Parathyroid adenoma (tissue), 2 donors: ENCODE data around the gene PBXIP1.

Experiments used
- H2AFZ ChIP-seq: fragments of 300-600 bp; sonication (generic); one replicate; pipeline ENCODE4 v1.7.0; 2017; ENCODE audit warnings: antibody characterized with exemption, mild to moderate bottlenecking
- H3K27ac ChIP-seq: fragments of 300-600 bp; sonication (generic); one replicate; pipeline ENCODE4 v1.7.0; 2017
- H3K27me3 ChIP-seq: fragments of 300-600 bp; sonication (generic); one replicate; pipeline ENCODE4 v1.7.0; 2017; ENCODE audit warnings: low read length; ENCODE audit not compliant: control insufficient read depth, insufficient read depth
- H3K36me3 ChIP-seq: fragments of 300-600 bp; sonication (generic); one replicate; pipeline ENCODE4 v1.7.0; 2017; ENCODE audit warnings: low read length; ENCODE audit not compliant: control insufficient read depth, insufficient read depth
- H3K4me1 ChIP-seq: fragments of 300-600 bp; sonication (generic); one replicate; pipeline ENCODE4 v1.7.0; 2017; ENCODE audit warnings: control low read depth
- H3K4me2 ChIP-seq: fragments of 300-600 bp; sonication (generic); one replicate; pipeline ENCODE4 v1.7.0; 2017; ENCODE audit warnings: low read length
- H3K4me3 ChIP-seq: fragments of 300-600 bp; sonication (generic); one replicate; pipeline ENCODE4 v1.7.0; 2017; ENCODE audit warnings: low read depth, low read length
- H3K79me2 ChIP-seq: fragments of 300-600 bp; sonication (generic); one replicate; pipeline ENCODE4 v1.7.0; 2017; ENCODE audit warnings: control low read depth
- H3K9ac ChIP-seq: fragments of 300-600 bp; sonication (generic); one replicate; pipeline ENCODE4 v1.7.0; 2017; ENCODE audit warnings: mild to moderate bottlenecking
- H3K9me3 ChIP-seq: fragments of 300-600 bp; sonication (generic); one replicate; pipeline ENCODE4 v1.7.0; 2017; ENCODE audit warnings: low read length; ENCODE audit not compliant: control insufficient read depth
- CTCF ChIP-seq: fragments of 300-600 bp; sonication (generic); IDR thresholded peaks from one replicate; pipeline ENCODE4 v1.7.0; 2017; ENCODE audit warnings: antibody characterized with exemption, mild to moderate bottlenecking
- donor health status: primary hyperparathyroidism.

Gene PBXIP1

DNA sequence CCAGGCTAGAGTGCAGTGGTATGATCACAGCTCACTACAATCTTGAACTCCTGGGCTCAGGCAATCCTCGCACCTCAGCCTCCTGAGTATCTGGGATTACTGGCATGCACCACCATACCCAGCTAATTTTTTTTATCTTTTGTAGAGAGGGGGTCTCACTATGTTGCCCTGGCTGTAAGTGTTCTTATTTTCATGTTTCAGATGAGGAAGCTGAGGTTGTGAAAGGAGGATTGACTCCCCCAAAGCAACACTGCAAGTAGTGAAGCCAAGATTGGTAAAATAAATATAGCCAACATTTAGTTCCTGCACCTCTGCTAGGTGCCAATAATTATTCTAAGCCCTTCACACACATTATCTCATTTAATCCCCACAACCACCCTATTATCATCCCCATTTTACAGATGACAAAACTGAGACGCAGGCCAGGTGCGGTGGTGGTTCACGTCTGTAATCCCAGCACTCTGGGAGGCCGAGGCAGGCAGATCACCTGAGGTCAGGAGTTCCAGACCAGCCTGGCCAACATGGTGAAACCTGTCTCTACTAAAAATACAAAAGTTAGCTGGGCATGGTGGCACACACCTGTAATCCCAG, 21.4 kb downstream of the PBXIP1 start:
- H3K4me2 ChIP-seq = no peak overlapping the region
- H3K27ac ChIP-seq = no peak overlapping the region
- TF ChIP-seq CTCF = no peak

DNA sequence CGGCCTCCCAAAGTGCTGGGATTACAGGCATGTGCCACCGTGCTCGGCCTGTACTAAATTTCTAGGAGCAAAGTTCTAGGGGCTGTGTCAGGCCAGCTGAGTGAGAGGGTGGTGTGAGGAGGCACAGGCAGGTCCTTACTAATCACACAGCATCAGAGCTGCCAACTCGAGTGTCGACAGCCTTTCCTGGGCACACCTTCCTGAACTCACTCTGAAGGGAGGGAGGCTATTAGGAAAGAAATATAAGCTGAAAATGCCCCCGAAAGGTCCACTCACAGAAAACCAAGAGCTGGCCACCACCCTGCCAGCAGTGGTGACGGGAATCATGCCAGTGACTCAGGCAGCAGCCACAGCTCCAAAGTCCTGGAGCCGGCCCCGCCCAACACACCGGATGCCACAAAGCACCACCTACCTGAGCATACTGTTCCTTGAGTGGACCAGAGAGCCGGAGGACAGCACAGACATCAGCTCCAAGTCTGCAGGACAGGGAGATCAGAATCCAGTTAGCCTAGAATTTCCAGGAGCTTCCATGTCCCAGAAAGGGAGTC, 23.9 kb downstream of the PBXIP1 start:
- H3K4me2 ChIP-seq = no peak overlapping the region
- H3K9me3 ChIP-seq = no peaks in the 10 kb centered on the region
- no peaks in the 10 kb centered on the region for H3K79me2 ChIP-seq
- TF ChIP-seq CTCF = no peak
- H3K27ac ChIP-seq = no peak overlapping the region
- H3K4me1 ChIP-seq = peaks cover 4% of the 10 kb centered on the region
- no peak overlapping the region for H3K4me3 ChIP-seq
- no peaks in the 10 kb centered on the region for H3K27me3 ChIP-seq
- H2AFZ ChIP-seq = no peak overlapping the region
- no peak overlapping the region for H3K9ac ChIP-seq
- no peaks in the 10 kb centered on the region for H3K36me3 ChIP-seq

More for the DNA sequence above, 21.4 kb downstream of the PBXIP1 start:
- H3K9ac ChIP-seq = no peak overlapping the region
- H3K79me2 ChIP-seq = no peaks in the 10 kb centered on the region
- no peak overlapping the region for H2AFZ ChIP-seq
- no peaks in the 10 kb centered on the region for H3K36me3 ChIP-seq
- no peaks in the 10 kb centered on the region for H3K9me3 ChIP-seq
- peaks cover 11% of the 10 kb centered on the region for H3K4me1 ChIP-seq
- no peak overlapping the region for H3K4me3 ChIP-seq
- H3K27me3 ChIP-seq = no peaks in the 10 kb centered on the region

DNA sequence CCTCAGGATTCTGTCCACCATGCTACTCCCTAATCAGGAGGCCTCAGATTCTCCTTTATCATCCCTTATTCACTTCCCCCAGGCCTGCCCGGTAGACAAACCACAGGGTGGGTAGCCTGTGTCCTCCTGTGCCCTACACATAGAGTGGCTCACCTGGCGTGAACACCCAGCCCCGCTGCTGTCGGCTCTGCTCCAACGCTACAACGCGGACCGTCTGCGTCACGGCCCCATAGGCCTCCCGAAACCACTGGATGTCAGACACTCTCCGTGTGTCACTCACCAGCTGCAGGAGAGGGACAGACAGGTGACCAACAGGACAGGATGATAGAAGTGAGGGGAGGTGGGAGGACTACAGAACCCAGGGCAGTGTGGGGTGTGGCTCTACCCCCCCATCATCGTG, 29.7 kb downstream of the PBXIP1 start:
- H3K9me3 ChIP-seq = no peaks in the 10 kb centered on the region
- no peak overlapping the region for H3K27ac ChIP-seq
- no peak for TF ChIP-seq CTCF
- no peaks in the 10 kb centered on the region for H3K4me1 ChIP-seq
- no peaks in the 10 kb centered on the region for H3K79me2 ChIP-seq
- H3K9ac ChIP-seq = no peak overlapping the region
- no peak overlapping the region for H2AFZ ChIP-seq
- H3K36me3 ChIP-seq = no peaks in the 10 kb centered on the region
- H3K4me3 ChIP-seq = no peak overlapping the region
- no peak overlapping the region for H3K4me2 ChIP-seq
- no peaks in the 10 kb centered on the region for H3K27me3 ChIP-seq

DNA sequence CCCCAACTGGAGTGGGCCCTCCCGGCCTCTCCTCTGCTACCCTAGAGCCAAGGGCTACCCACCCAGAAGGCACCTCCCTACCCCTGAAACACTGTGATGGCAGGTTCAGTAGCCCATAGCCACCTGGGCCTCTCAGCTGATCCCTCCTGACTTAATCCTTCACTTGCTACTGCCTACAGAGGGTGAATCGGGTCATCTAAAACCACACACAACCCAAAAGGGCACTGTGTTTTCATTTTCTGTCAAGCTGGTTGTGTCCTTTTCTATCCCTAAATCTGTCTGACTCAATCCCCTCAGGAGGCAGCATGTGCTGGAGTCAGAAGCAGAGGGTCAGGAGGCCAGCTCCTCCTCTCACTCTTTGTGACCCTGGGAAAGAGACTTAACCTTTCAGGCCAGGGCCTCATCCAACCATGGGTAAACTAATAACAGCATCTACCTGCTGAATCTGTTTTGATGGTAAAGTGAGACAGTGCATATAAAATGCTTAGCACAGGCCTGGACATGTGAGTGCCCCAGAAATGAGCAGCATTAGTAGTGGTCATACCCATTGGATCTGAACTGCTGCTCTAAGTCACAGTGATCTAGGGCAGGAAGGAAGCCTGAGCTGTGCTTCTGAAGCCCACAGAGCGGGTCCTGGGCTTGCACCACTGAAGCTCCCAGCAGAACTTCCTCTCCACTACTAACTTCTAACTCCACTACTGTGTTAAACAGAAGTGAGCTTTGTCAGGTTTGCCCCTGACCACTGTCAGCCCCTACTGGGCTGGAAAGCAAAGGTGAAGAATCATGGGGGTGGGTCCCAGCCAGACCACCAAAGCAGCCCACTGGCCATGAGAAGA, 30.3 kb downstream of the PBXIP1 start:
- H3K27ac ChIP-seq = no peak overlapping the region
- no peak for TF ChIP-seq CTCF
- H3K9ac ChIP-seq = no peak overlapping the region
- H3K4me3 ChIP-seq = no peak overlapping the region
- H3K4me2 ChIP-seq = no peak overlapping the region
- no peaks in the 10 kb centered on the region for H3K79me2 ChIP-seq
- no peaks in the 10 kb centered on the region for H3K27me3 ChIP-seq
- H2AFZ ChIP-seq = no peak overlapping the region
- no peaks in the 10 kb centered on the region for H3K36me3 ChIP-seq
- no peaks in the 10 kb centered on the region for H3K9me3 ChIP-seq
- H3K4me1 ChIP-seq = no peaks in the 10 kb centered on the region
